Measurements from ENCODE around the gene KLK10.

Gene KLK10, protein sequence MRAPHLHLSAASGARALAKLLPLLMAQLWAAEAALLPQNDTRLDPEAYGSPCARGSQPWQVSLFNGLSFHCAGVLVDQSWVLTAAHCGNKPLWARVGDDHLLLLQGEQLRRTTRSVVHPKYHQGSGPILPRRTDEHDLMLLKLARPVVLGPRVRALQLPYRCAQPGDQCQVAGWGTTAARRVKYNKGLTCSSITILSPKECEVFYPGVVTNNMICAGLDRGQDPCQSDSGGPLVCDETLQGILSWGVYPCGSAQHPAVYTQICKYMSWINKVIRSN

DNA sequence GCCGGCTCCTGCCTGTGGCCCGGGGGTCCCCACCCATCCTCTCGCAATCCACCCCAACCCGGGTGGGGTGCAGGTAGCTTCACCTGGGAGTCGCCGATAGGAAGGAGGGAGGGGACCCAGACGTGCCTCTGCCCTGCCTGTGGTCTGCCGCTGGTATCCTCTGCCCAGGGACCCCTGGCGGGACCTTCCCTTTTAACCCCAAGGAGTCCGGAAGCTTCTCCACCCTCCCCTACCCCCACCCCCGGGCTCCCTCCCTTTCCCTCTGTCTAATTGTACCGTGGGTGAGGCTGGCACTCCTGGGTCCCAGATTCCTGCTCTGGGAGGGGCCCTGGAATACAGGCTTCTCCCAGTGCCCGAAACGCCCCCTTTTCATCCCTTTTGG lies at the start of gene KLK10:
Gene KLK10, minus strand, starts transcription at position 166 of the 382 bp plus-strand sequence. CDS start 579 bp downstream, outside the sequence.
- DNase-seq (ENCODE audit: low read depth, low spot score) = no peak

DNA sequence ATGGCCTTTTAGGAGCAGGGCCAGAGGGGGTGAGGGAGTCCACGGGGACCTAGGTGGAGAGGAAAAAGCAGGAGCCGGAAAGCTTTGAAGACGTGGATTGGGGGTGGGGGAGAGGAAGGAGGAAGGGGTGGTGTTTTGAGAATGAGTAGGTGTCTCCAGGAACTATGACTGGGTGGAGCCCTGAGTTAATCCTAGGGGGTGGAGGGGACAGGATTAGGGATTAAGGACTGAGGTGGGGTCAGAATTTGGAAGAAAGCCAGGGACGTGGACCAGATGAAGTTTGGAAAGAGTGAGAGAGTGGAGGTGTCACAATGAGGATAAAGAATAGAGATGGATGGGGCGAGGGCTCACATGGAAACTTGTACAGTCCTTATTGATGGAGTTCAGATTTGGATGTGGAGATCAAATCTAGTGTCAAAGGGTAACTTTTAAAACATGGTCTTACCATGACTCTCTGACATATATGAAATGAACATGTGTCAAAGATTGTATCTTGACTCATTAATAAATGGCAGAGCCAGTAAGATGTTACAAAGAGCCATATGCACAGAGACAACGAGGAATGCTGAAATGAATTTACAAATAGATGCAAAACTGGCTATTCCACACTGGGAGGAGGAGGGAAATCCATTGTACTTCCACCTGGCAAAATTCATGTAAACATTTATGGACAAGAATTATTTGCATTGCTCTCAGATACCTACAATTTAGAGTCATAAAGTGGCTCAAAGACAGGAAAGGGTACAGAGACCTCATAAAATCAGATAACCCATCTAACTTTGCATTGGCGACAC lies 47.1 kb upstream of the KLK10 start:
- no peak for DNase-seq (ENCODE audit: low read depth, low spot score)

- DNase-seq (ENCODE audit: low read depth, low spot score) = no peak
Measured at GRCh38 chr19:51065221-51065960, 45.9 kb upstream of the KLK10 start.

DNA sequence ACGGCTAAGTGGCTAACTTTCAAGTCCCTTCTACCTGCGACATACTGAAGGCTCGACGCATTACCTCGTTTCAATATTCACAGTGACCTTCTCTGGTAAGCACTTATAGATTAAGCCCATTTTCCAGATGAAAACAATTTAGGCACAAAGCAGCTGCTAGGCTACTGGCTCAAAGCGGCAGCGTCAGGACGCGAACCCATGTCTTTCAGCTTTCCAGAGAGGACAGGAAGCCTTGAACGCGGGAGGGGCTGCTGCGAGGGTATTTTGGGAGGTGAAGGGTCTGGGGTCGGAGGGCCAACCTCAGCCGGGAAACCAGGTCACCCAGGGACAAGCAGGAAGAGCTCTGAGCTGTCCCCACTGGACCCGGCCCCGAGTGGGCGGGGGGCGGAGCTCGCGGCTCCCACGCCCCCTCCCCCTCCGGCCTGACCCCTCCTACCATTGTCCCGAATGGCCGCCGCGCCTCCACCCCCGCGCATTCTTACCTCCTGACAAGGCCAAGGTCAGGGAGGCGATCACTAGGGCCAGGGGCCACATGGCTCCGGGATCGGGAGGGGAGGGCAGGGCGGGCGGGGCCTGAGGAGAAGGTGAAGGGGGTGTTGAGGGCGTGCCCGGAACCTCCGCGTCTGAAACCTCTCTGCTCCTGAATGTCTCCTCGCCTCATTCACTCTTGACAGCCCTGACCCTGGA lies 45.2 kb upstream of the KLK10 start, which contains the start of gene KLK13:
Gene KLK13, minus strand, starts transcription at position 559 of the 687 bp plus-strand sequence. Its CDS starts 25 bp downstream, at position 534.
- DNase-seq (ENCODE audit: low read depth, low spot score) = peak; percentile 39

DNA sequence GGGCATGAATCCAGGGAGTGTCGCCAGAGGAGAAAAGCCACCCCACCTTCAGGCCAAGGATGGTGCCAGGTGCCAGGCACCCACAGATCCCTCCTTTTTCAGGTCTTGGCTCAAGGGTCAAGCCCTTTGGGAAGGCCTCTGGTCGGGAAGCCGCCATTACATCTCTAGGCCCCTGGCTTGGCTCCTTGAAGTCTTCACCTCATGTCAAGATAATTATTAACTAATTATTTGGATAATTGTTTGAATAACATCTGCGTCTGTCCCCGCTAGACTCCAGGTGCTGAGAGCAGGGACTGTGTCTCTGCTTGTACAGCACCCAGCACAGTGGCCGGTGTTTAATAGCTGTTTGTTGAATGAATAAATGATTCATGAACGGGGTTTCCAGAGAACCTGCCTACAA lies 44.2 kb upstream of the KLK10 start:
- DNase-seq (ENCODE audit: low read depth, low spot score) = no peak

GRCh38 chr19:51060973-51061372 lies 41.5 kb upstream of the KLK10 start:
- no peak for DNase-seq (ENCODE audit: low read depth, low spot score)

DNA sequence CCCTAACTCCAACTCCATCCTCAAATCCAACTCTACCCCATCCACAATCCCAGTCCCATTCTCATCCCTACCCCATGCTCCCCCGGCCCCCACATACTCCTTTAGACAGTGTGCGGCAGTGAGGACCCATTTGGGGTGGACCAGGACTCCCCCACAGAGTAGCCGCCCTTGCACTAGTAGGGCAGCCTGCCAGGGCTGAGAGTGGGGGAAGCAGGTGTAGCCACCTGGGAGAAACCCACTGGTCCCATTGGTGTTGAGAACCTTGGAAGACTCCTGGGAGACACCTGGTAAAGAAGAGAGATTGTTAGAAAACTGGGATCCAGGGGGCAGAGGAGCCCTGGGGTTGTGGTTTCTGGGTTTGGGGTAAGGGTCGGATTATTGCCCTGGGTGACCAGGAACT lies 40.8 kb upstream of the KLK10 start:
- DNase-seq (ENCODE audit: low read depth, low spot score) = no peak

GRCh38 chr19:51059715-51060114 lies 40.2 kb upstream of the KLK10 start:
- no peak for DNase-seq (ENCODE audit: low read depth, low spot score)

DNA sequence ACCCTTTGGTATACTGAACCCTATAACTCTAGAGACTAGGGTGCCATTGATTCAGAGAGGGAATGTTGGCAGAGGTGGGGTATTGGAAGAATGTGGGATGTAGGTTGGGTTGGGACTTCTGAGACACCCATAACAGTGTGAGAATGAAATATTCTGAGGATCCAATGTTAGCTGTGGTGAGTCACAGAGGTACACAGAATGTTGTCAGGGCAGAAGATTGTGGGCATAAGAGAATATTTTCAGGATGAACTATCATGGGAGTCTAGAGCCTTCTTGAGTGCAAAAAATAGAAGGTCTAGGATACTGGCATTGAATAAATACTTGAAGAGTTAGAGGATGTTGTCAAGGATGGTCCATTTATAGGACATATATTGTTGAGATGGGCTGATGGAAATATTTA lies 36.4 kb upstream of the KLK10 start:
- DNase-seq (ENCODE audit: low read depth, low spot score) = no peak

GRCh38 chr19:51047031-51047335 lies 27.5 kb upstream of the KLK10 start:
- DNase-seq (ENCODE audit: low read depth, low spot score) = no peak

DNA sequence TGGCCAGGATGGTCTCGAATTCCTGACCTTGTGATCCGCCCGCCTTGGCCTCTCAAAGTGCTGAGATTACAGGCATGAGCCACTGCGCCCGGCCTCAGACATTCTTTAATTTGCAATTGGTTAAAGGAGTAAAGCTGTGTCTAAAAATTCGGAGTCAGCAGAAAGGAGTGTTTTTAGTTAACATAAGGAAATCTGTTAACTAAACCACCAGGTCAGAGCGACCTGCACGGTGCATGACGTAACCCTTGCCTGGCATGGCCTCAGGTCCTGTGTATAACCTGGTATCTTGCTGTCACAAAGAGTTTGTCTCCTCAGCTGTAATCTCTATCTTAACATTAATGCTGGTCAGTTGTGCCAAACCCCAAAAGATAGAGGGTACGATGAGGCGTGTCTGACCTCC lies 24.8 kb upstream of the KLK10 start:
- DNase-seq (ENCODE audit: low read depth, low spot score) = no peak

DNA sequence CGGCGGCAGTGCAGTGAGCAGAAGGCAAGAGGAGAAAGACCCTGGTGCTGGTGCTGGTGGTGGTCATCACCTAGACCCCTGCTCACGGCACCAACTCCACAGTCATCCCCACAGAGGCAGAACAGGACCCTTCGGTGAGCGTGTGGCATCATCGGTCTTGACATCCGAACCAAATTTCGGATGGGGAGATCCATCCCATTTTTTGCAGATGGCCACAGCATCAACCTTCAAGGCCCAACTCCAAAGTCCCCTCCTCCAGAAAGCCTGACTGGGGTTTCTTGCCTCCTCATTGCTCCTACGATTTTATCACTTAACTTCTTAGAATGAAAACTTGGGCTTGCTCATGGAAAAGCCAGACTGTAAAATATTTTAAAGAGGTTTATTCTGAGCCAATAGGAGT lies 24.0 kb upstream of the KLK10 start:
- DNase-seq (ENCODE audit: low read depth, low spot score) = no peak

GRCh38 chr19:51040151-51040550 lies 20.6 kb upstream of the KLK10 start:
- DNase-seq (ENCODE audit: low read depth, low spot score) = no peak

GRCh38 chr19:51036519-51036918 lies 17.0 kb upstream of the KLK10 start:
- DNase-seq (ENCODE audit: low read depth, low spot score) = no peak

- DNase-seq (ENCODE audit: low read depth, low spot score) = no peak
Measured at GRCh38 chr19:51034704-51035103, 15.2 kb upstream of the KLK10 start, which contains the start of gene KLK12. TSS of gene KLK12 (minus strand) at chr19:51035002. CDS start at chr19:51034621, 381 bp downstream.

GRCh38 chr19:51031880-51032225 lies 12.3 kb upstream of the KLK10 start:
- DNase-seq (ENCODE audit: low read depth, low spot score) = no peak

DNA sequence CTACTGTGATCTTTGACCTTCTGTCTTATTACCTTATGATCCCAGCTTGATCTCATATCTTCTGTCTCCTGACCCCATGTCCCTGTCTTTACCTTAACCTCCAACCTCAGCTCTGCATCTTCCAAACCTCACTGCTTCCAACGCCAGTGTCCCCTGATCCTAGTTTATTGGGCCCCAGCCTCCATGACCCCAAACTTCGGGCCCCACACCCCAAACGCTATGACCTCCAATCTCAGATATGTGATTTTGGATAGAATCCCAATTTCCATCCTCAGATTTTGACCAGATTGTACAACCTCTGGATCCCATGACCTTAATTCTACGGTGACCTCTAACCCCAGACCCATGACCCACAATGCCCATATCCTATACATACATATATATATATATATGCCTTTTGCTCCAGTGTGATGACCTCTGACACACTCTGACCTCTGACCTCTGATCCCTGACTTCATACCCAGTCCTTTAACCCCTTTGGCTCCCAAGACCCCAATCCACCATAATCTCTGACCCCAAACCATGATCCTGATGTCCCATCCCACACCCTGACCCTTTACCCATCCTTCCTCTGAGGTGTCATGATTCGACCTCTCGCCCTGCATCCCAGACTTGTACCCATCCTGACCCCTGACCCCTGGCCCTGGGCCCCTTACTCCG lies 11.8 kb upstream of the KLK10 start:
- no peak for DNase-seq (ENCODE audit: low read depth, low spot score)

- no peak for DNase-seq (ENCODE audit: low read depth, low spot score)
Measured at GRCh38 chr19:51030631-51031030, 11.1 kb upstream of the KLK10 start.

GRCh38 chr19:51029718-51030117 lies 10.2 kb upstream of the KLK10 start:
- no peak for DNase-seq (ENCODE audit: low read depth, low spot score)

DNA sequence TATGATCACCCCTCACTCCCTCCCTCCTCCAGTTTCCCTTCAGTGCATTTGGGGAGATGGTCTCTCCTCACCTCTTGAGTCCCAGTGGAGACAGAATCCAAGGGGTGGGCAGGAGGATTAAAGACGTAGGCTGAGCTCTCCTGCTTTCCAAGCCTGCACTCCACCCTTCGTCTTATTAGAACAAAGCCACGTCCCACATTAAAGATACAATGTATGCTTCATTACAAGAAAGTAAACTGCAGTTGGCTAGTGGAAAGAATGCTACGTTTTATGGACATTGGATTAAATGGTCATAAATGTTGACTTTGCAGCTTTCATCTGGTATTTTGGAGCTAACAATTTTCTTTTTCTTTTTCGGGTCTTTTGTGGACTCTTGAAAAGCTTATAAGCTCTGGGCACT lies 8.4 kb upstream of the KLK10 start:
- DNase-seq (ENCODE audit: low read depth, low spot score) = no peak

DNA sequence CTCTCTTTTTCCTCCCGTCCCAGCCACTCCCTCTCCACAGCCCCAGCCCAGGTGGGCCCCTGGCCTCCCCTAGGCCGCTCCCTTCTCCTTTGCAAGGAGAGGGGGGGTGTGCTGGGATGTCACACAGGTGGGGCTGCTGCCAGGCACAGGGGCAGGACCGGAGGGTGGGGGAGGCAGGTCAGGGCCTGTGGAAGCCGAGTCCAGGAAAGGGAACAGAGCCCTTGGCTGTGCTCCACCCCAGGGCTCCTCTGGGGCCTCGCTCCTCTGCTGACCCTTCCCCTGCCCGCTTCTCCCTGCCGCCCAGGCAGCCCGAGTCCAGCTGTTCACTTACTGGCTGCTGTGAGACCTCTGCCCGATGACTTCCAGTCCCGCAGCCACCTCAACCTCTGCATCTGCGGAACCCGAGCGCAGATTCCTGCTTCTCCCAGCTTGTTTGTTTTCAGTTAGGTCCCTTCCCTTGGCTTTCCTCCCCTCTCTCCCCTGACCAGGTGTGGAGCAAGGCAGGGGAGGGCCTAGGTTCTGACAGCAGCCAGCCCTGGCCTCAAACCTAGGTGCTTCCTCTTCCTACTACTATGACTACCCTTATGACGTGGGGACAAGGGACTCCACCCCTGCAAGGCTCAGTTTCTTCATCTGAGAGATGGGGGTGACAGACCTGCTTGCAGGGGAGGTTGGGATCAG lies 7.8 kb upstream of the KLK10 start:
- no peak for DNase-seq (ENCODE audit: low read depth, low spot score)
